Astrocyte of the spinal cord (primary cell): Measurements from ENCODE around the gene KIF3A.

Experiments
- DNase-seq: peaks from one replicate; pipeline ENCODE4 v3.0.0; 2011; ENCODE audit warnings: low read depth, low spot score
- H3K4me3 ChIP-seq: 2 replicates; pipeline ENCODE4 v1.5.1; 2011; ENCODE audit warnings: low read depth, mild to moderate bottlenecking, low read length, moderate library complexity
- in situ Hi-C: cut with HindIII; loops from 2 replicates; pipeline ENCODE4 v1.10.0; 2017; ENCODE audit warnings: low sequenced_read_pairs
- TF ChIP-seq, protein P1 (sequence below): IDR thresholded peaks from 2 replicates; pipeline ENCODE4 v1.5.1; 2012; ENCODE audit warnings: low read depth, mild to moderate bottlenecking, low read length, inconsistent platforms

The KIF3A gene

DNA sequence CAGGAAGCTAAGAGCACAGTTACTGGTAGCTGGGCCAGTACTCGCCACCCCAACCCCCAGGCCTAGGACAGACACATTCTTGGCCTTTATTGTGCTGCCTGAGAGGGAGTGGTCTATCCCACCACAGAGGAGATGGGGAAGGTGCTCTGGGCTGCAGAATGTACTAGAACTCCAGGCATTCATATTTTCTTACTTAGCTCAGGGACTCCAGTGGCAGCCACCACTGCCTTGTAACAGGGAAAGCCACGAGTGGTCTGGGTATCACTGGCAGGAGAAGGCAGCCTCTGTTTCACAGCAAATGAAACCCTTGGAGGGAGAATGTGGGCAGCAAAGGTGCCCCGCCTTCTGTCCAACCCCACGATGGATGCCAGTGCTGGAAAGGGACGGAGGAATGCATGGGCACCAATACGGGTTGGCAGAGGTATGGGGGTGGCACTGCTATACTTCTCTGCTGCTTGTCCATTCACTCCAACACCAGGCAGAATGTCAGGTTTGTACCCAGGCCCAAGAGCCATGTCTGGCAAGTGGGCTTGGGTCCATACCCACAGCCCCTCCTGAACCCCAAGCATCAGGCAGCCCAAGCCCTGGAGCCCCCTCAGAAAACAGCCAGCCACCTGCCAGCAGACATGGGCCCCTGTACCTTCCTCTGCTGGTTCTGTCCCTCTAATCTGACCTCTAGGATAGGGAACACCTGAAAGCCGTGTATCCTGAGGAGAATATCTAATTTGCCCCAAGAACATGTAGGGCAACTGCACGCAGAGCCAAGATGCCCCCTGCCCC, 35.1 kb upstream of the KIF3A start:
- no peak for DNase-seq
- in situ Hi-C loops, result no loop called here
- TF ChIP-seq, protein P1, sequence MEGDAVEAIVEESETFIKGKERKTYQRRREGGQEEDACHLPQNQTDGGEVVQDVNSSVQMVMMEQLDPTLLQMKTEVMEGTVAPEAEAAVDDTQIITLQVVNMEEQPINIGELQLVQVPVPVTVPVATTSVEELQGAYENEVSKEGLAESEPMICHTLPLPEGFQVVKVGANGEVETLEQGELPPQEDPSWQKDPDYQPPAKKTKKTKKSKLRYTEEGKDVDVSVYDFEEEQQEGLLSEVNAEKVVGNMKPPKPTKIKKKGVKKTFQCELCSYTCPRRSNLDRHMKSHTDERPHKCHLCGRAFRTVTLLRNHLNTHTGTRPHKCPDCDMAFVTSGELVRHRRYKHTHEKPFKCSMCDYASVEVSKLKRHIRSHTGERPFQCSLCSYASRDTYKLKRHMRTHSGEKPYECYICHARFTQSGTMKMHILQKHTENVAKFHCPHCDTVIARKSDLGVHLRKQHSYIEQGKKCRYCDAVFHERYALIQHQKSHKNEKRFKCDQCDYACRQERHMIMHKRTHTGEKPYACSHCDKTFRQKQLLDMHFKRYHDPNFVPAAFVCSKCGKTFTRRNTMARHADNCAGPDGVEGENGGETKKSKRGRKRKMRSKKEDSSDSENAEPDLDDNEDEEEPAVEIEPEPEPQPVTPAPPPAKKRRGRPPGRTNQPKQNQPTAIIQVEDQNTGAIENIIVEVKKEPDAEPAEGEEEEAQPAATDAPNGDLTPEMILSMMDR, result no peak
- H3K4me3 ChIP-seq, result no peak overlapping the region

DNA sequence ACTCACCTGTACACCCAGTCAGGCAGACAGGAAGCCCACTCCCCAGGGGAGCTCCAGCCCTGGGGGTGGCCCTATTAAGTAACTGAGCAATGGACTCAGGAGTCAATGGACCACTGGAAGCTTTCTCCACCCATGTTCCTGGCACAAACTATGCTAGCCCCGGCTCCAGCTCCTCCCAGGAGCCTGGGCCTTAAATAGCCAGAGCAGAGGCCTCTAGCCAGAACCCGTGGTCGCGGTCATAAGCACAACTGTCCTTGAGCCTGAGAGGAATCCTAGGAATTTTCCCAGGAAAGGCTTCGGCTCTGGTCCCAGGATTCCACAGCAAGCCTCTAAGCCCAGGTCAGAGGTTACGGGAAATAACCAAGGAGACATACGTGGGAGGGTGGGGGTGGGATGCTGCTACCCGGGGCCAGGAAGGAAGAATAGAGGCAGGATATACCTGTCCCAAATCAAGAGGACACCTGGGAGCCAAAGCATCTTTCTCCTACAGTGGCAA, 34.2 kb upstream of the KIF3A start:
- in situ Hi-C loops, result no loop called here
- peak; percentile 50 for DNase-seq
- H3K4me3 ChIP-seq, result no peak overlapping the region
- TF ChIP-seq, protein P1, result no peak

DNA sequence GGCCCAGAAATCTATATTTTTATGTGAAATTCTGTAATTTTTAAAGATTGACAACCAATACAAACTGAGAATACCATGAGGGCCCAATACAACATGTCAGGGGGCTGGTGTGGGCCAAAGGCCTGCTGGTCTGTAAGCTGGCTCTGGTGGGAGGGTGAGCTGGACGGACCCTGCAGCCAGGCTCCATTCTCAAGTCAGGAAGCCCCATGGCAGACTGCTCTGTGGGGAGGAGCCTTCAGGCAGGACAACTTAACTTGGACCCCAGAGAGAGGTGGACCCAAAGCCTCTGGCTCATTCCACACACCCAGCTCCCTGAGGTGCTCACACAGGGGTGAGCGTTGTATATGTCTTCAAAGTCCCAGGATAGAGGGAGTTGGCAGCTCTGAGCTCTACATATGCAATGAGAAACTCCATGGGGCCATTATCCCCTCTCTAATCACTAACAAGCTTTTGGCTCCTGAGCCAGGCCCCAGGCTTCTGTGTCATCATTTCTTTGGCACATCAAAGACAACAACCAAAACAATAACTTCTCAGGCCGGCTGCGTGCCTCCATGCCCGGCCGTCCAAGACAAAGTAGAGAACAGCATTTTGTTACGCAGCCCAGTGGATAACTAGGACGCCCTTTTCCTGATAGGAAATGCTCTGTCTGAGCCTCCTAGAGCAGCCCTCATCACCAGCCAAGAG, 33.3 kb upstream of the KIF3A start:
- TF ChIP-seq, protein P1, result no peak
- DNase-seq, result no peak
- in situ Hi-C loops, result no loop called here

DNA sequence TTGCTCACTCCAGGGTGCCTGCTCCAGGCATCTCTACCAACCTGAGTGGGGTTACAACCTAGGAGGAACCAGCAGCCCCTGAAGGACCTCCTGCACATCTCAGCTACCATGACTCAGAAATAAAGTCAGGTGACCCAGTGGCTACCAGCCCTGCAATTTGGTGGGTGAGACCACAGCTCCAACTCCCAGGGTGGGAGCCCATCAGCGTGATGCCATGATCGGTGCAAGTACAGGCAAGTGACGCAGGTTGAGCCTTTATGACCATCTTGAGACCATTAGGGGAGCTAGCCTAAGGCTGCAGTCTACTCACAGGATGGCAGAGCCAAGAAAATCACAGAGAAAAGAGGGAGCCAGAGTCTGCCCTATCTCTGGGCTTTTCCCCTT, 31.1 kb upstream of the KIF3A start:
- DNase-seq, result no peak
- H3K4me3 ChIP-seq, result no peak overlapping the region
- in situ Hi-C loops, result no loop called here
- TF ChIP-seq, protein P1, result no peak

More for the DNA sequence above, 33.3 kb upstream of the KIF3A start:
- H3K4me3 ChIP-seq, result no peak overlapping the region

DNA sequence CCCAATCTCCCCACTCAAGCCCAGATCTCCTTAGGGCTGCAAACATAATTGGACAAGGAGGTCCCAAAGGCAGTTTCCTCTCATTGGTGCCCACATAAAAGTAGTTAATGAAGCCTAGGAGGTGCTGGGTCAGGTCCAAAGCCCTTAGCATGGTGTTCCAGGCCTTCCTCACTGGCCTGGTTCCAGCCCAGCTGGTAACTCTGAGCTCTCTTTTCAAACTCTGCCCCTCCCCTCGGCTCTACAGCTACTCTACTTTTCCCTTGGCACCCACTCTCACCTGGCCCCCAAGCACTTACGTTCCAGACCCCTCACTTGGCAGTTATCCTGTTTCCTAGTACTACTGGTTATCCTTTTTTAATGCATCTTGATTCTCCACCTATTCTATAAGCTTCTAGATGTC, 29.8 kb upstream of the KIF3A start:
- no peak overlapping the region for H3K4me3 ChIP-seq
- no peak for DNase-seq
- TF ChIP-seq, protein P1, result no peak
- in situ Hi-C loops, result no loop called here

DNA sequence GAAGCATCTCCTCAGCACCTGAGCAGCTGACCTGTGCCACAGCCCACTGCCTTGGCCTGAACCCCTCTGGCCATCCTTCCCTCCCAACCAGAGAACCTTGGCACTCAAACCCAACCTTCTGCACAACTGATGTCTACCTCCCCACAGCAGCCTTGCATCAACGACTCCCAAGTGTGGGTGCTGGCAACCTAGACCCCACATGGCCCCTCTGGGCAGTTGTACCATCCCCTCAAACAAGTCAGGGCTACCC, 29.4 kb upstream of the KIF3A start:
- in situ Hi-C loops, result no loop called here
- DNase-seq, result no peak
- TF ChIP-seq, protein P1, result no peak
- no peak overlapping the region for H3K4me3 ChIP-seq
